Hepatocyte (in vitro differentiated cells): ENCODE data around the gene ADAM15. TPM values are rescaled to one million over a fixed set of nuclear protein-coding genes. Genes with fewer than 3 reads are reported as not detected.

ENCODE experiments used
- DNase-seq: peaks from one replicate; pipeline ENCODE4 v3.0.0-alpha.2; 2016; ENCODE audit warnings: low spot score
- H2AFZ ChIP-seq: fragments of 200-600 bp; sonication (generic); 2 replicates; pipeline ENCODE4 v1.6.0; 2016; ENCODE audit warnings: antibody characterized with exemption, mild to moderate bottlenecking
- H3K27ac ChIP-seq: fragments of 200-600 bp; sonication (generic); 2 replicates; pipeline ENCODE4 v1.5.1; 2016; ENCODE audit warnings: mild to moderate bottlenecking
- H3K27me3 ChIP-seq: fragments of 200-600 bp; sonication (generic); 2 replicates; pipeline ENCODE4 v1.6.1; 2016
- H3K36me3 ChIP-seq: fragments of 200-600 bp; sonication (generic); replicated peaks from 2 replicates; pipeline ENCODE4 v1.5.1; 2016; ENCODE audit warnings: low read depth; ENCODE audit not compliant: insufficient read depth
- H3K4me1 ChIP-seq: fragments of 200-600 bp; sonication (generic); 2 replicates; pipeline ENCODE4 v1.5.1; 2016; ENCODE audit warnings: mild to moderate bottlenecking, moderate library complexity; ENCODE audit not compliant: insufficient read depth
- H3K4me2 ChIP-seq: fragments of 200-600 bp; sonication (generic); 2 replicates; pipeline ENCODE4 v1.6.0; 2016
- H3K4me3 ChIP-seq: fragments of 200-600 bp; sonication (generic); 2 replicates; pipeline ENCODE4 v1.5.1; 2016; ENCODE audit warnings: mild to moderate bottlenecking
- H3K79me2 ChIP-seq: fragments of 200-600 bp; sonication (generic); 2 replicates; pipeline ENCODE4 v1.6.0; 2017; ENCODE audit warnings: mild to moderate bottlenecking
- H3K9me2 ChIP-seq: fragments of 200-600 bp; sonication (generic); replicated peaks from 2 replicates; pipeline ENCODE4 v1.6.0; 2017; ENCODE audit warnings: mild to moderate bottlenecking; ENCODE audit not compliant: insufficient read depth
- H3K9me3 ChIP-seq: fragments of 200-600 bp; sonication (generic); 2 replicates; pipeline ENCODE4 v1.5.1; 2016; ENCODE audit warnings: low read depth, mild to moderate bottlenecking
- H4K20me1 ChIP-seq: fragments of 200-600 bp; sonication (generic); 2 replicates; pipeline ENCODE4 v1.6.0; 2016; ENCODE audit warnings: mild to moderate bottlenecking; ENCODE audit not compliant: insufficient read depth, poor library complexity, severe bottlenecking
- CTCF ChIP-seq: fragments of 200-600 bp; sonication (generic); IDR thresholded peaks from 2 replicates; pipeline ENCODE4 v1.5.1; 2016; ENCODE audit warnings: antibody characterized with exemption, mild to moderate bottlenecking; ENCODE audit not compliant: poor library complexity
- EZH2 ChIP-seq: fragments of 200-600 bp; sonication (generic); IDR thresholded peaks from 2 replicates; pipeline ENCODE4 v1.6.1; 2016; ENCODE audit warnings: antibody characterized with exemption, mild to moderate bottlenecking, borderline replicate concordance
- EZH2phosphoT487 ChIP-seq: fragments of 200-600 bp; sonication (generic); IDR thresholded peaks from one replicate; pipeline ENCODE4 v1.6.1; 2018; ENCODE audit warnings: antibody characterized with exemption, mild to moderate bottlenecking, low read depth, moderate library complexity; ENCODE audit not compliant: unreplicated experiment, severe bottlenecking
- WGBS: methylation state at CpG from one replicate; pipeline ENCODE4 v1.1.6; 2016; ENCODE audit warnings: low lambda C conversion rate; ENCODE audit errors: missing lambda C conversion rate; 5-methylcytosine and 5-hydroxymethylcytosine counted together
- polyA plus RNA-seq: library from polyadenylated mRNA; unstranded; fragments of >200 nt; fragmentation: Nextera tagmentation; extraction: Ambion mirVana; gene quantifications from 2 replicates; pipeline ENCODE4 v1.2.1, GENCODE V29; 2016
- total RNA-seq: library from RNA; depleted of rRNA; stranded (reverse); fragments of >200 nt; gene quantifications from 2 replicates; pipeline ENCODE4 v1.2.3, GENCODE V29; 2014

ADAM15 gene
- total and polyA plus RNA-seq, 2 experiments from 2014 or later = 55.7 to 108 TPM

DNA sequence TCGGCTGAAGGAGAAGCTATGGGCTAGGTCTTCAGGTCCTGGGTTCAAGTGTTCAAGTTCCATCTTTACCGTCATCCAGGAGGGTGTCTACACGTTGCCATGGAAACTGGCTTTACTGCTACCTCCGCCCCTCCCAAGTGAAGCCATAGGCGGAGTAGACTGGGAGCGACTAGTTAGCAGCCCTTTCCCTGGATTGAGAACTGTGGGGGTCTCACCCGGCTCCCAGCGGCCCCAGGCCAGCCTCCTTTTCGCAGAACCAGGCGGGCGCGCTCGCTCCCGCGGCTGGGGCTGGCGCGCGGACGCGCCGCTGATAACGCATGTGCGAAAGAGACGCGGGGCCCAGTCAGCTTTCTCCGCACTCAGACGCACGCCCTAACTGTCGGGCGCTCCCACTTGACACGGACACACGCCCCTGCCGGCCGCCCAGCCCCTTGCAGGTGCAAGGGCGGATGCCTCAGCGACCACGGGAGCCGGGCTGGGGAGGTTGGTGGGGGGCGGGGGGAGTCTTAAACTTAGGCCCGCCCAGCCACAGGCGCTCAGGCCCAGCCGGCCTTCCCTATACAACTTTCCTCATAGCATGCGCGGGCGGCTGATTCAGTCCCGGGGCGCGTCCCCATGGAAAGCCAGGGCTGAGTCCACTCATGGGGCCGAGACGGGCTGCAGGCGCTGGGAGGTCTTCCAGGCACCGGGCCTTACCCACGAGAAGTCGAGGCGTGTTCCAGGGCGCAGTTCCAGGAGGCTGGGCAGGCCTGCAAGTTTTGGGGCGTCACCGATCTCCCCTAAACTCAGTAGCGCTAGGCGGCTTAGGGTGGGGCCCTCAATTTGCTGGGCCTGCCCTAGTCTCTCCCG is 19.8 kb downstream of the ADAM15 start:
- WGBS = 6% methylated on average over 45 of the region's 61 CpGs
- DNase-seq = peak; percentile 94
- Histone ChIP-seq H2AFZ (no peak overlapping the region), H3K27ac (peak overlapping the region; percentile 41), H3K9me2 (no peaks in the 10 kb centered on the region), H3K4me3 (peak overlapping the region; percentile 26), H3K36me3 (no peaks in the 10 kb centered on the region), H3K27me3 (peaks cover 7% of the 10 kb centered on the region), H3K79me2 (peaks cover 9% of the 10 kb centered on the region), H4K20me1 (no peaks in the 10 kb centered on the region), H3K9me3 (no peaks in the 10 kb centered on the region), H3K4me2 (peak overlapping the region; percentile 84), H3K4me1 (peaks cover 20% of the 10 kb centered on the region)
- TF ChIP-seq EZH2phosphoT487 (no peak), CTCF (peak; percentile 50), EZH2 (no peak)

- Histone ChIP-seq H3K27ac (peak overlapping the region; percentile 35), H3K9me2 (no peaks in the 10 kb centered on the region), H3K4me1 (peaks cover 20% of the 10 kb centered on the region), H3K4me3 (no peak overlapping the region), H3K27me3 (peaks cover 7% of the 10 kb centered on the region), H3K79me2 (peaks cover 1% of the 10 kb centered on the region), H3K36me3 (no peaks in the 10 kb centered on the region), H4K20me1 (no peaks in the 10 kb centered on the region), H2AFZ (no peak overlapping the region), H3K9me3 (no peaks in the 10 kb centered on the region), H3K4me2 (peak overlapping the region; percentile 84)
- TF ChIP-seq EZH2phosphoT487 = no peak
- TF ChIP-seq EZH2 = no peak
- TF ChIP-seq CTCF = no peak
- DNase-seq = peak; percentile 39
- WGBS = 27% methylated on average over 14 of the region's 14 CpGs
Measured at GRCh38 chr1:155071701-155072100, 20.6 kb downstream of the ADAM15 start.

DNA sequence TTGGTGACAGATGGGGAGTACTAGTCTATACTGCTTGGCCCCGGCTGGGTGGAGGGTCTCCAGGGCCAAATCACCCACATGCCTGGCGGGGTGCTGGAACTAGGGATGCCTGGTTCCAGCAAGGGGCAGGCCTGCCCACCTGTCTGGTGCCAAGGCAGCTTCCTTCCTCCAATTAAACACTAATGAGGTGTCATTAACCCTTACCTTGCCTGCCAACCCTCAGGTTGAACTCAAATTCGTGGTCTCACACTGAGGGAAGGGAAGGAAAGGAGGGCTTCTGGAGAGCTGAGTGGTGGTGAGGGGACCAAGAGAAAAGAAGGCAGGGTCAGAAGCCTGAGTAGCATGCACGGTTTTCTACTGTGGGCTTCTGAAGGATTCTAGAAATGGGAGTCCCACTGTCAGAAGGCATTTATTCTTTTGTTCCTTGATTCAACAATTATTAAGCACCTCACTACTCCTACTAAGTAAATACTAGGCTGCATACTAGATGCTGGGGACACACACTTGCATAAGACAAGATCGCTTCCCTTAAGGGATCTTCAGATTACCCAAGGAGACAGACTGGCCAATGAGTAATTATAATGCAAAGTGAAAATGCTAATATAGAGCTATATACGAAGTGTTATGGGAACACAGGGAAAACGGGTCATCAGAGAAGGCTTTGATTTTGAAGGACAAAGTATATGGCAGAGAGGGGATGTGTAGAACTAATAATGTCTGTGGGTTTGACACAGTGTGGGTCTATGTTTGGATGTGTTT is 21.6 kb downstream of the ADAM15 start:
- 48% methylated on average over 7 of the region's 7 CpGs for WGBS
- peaks cover 24% of the 10 kb centered on the region for H3K4me1 ChIP-seq
- peaks cover 7% of the 10 kb centered on the region for H3K27me3 ChIP-seq
- H3K79me2 ChIP-seq = no peaks in the 10 kb centered on the region
- no peak overlapping the region for H3K27ac ChIP-seq
- no peaks in the 10 kb centered on the region for H3K9me2 ChIP-seq
- DNase-seq = no peak
- H3K4me3 ChIP-seq = no peak overlapping the region
- H3K4me2 ChIP-seq = no peak overlapping the region
- no peaks in the 10 kb centered on the region for H3K9me3 ChIP-seq
- H4K20me1 ChIP-seq = no peaks in the 10 kb centered on the region
- TF ChIP-seq CTCF = no peak
- TF ChIP-seq EZH2 = peak; percentile 32
- H3K36me3 ChIP-seq = no peaks in the 10 kb centered on the region
- H2AFZ ChIP-seq = no peak overlapping the region
